Measurements from ENCODE around the gene SPRED2. TPM values are rescaled to one million over a fixed set of nuclear protein-coding genes. Genes with fewer than 3 reads are reported as not detected.

SPRED2 gene
- polyA plus RNA-seq, 2 of the 4 experiments (the other 2 are of a cell fraction): 20.6 to 29.3 TPM

DNA sequence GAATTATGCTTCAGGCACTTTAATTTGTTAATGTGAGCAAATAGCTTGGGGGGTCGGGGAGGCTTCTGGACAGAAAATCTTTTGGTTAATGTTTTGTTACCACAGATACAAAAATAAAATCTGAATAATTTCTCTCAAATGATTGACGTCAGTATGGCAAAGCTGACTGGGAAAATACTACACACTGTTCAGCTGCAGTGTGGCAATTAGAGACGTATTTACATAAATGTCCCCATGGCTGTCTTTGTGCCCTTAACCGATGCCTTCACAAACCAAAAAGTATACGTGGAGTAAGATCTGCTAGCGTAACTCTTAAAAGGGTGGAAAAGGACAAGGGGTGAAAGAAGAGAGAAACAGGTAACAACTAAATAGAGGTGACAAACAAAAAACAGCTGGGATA lies 121.3 kb downstream of the SPRED2 start:
- no peak for ATAC-seq
- Histone ChIP-seq H3K27ac (no peak overlapping the region), H3K4me1 (no peaks in the 10 kb centered on the region), H3K9me3 (no peaks in the 10 kb centered on the region), H3K4me2 (no peak overlapping the region), H3K4me3 (no peak overlapping the region)
- CTCF ChIA-PET: interaction anchor here (0.9 to 1.6 kb wide), 5 partner anchors 10 to 110 kb away, joined by 3 to 4 read pairs (median 4); no protein-coding TSS in a partner anchor
- FAIRE-seq: no peak
- no peak for TF ChIP-seq CHD2 (IDR thresholded peaks at IDR 0.05; ENCODE audit: low read length, partially characterized antibody)
- WGBS (ENCODE audit: missing lambda C conversion rate): 84% methylated on average over 6 of the region's 6 CpGs
- POLR2A ChIA-PET: no interaction called here
- DNase-seq (ENCODE audit: low read depth in 1 of 2, low spot score in 1 of 2): no peak

GRCh38 chr2:65309699-65310098 lies 122.7 kb downstream of the SPRED2 start:
- ChIA-PET POLR2A (no interaction called here), CTCF (interaction anchor here (0.9 to 1.8 kb wide), 7 partner anchors 10 to 264 kb away, joined by 3 to 6 read pairs (median 3); no protein-coding TSS in a partner anchor)
- H3K4me3 ChIP-seq: no peak overlapping the region
- TF ChIP-seq CBX2 (IDR thresholded peaks at IDR 0.05; ENCODE audit: borderline replicate concordance, low read depth): no peak
- no peak for TF ChIP-seq FOXS1 (CRISPR knock-in tag; IDR thresholded peaks at IDR 0.05)
- TF ChIP-seq, protein P1, sequence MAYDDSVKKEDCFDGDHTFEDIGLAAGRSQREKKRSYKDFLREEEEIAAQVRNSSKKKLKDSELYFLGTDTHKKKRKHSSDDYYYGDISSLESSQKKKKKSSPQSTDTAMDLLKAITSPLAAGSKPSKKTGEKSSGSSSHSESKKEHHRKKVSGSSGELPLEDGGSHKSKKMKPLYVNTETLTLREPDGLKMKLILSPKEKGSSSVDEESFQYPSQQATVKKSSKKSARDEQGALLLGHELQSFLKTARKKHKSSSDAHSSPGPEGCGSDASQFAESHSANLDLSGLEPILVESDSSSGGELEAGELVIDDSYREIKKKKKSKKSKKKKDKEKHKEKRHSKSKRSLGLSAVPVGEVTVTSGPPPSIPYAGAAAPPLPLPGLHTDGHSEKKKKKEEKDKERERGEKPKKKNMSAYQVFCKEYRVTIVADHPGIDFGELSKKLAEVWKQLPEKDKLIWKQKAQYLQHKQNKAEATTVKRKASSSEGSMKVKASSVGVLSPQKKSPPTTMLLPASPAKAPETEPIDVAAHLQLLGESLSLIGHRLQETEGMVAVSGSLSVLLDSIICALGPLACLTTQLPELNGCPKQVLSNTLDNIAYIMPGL (CRISPR knock-in tag; IDR thresholded peaks at IDR 0.05; ENCODE audit: borderline replicate concordance): no peak
- TF ChIP-seq E2F6 (IDR thresholded peaks at IDR 0.05; ENCODE audit: borderline replicate concordance, low read depth): no peak
- no peak for TF ChIP-seq CBX8 (IDR thresholded peaks at IDR 0.05)
- TF ChIP-seq, protein P2, sequence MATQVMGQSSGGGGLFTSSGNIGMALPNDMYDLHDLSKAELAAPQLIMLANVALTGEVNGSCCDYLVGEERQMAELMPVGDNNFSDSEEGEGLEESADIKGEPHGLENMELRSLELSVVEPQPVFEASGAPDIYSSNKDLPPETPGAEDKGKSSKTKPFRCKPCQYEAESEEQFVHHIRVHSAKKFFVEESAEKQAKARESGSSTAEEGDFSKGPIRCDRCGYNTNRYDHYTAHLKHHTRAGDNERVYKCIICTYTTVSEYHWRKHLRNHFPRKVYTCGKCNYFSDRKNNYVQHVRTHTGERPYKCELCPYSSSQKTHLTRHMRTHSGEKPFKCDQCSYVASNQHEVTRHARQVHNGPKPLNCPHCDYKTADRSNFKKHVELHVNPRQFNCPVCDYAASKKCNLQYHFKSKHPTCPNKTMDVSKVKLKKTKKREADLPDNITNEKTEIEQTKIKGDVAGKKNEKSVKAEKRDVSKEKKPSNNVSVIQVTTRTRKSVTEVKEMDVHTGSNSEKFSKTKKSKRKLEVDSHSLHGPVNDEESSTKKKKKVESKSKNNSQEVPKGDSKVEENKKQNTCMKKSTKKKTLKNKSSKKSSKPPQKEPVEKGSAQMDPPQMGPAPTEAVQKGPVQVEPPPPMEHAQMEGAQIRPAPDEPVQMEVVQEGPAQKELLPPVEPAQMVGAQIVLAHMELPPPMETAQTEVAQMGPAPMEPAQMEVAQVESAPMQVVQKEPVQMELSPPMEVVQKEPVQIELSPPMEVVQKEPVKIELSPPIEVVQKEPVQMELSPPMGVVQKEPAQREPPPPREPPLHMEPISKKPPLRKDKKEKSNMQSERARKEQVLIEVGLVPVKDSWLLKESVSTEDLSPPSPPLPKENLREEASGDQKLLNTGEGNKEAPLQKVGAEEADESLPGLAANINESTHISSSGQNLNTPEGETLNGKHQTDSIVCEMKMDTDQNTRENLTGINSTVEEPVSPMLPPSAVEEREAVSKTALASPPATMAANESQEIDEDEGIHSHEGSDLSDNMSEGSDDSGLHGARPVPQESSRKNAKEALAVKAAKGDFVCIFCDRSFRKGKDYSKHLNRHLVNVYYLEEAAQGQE (IDR thresholded peaks at IDR 0.05): no peak
- no peak for TF ChIP-seq CEBPB (IDR thresholded peaks at IDR 0.05)
- no peak for TF ChIP-seq ELK1 (IDR thresholded peaks at IDR 0.05; ENCODE audit: low read depth, low read length)
- DNase-seq (ENCODE audit: low read depth in 1 of 2, low spot score in 1 of 2): no peak
- no peaks in the 10 kb centered on the region for H3K9me3 ChIP-seq
- no peak overlapping the region for H3K27ac ChIP-seq
- FAIRE-seq: no peak
- WGBS (ENCODE audit: missing lambda C conversion rate): 79% methylated on average over 8 of the region's 8 CpGs
- H3K4me1 ChIP-seq: no peaks in the 10 kb centered on the region
- H3K4me2 ChIP-seq: no peak overlapping the region
- peak; percentile 44 to 49; a peak in 4 of 6 replicates for ATAC-seq

- no peak for DNase-seq (ENCODE audit: low read depth in 1 of 2, low spot score in 1 of 2)
- CTCF ChIA-PET: no interaction called here
- no peak for TF ChIP-seq ESRRA (IDR thresholded peaks at IDR 0.05; ENCODE audit: borderline replicate concordance, low read length)
- TF ChIP-seq HOXB13 (CRISPR knock-in tag; IDR thresholded peaks at IDR 0.05; ENCODE audit: low read depth): no peak
- no peak for TF ChIP-seq NPAS2 (CRISPR knock-in tag; IDR thresholded peaks at IDR 0.05; ENCODE audit: borderline replicate concordance)
- TF ChIP-seq SMC3 (IDR thresholded peaks at IDR 0.05): no peak
- TF ChIP-seq MYC (IDR thresholded peaks at IDR 0.05; ENCODE audit: borderline replicate concordance, low read length): no peak
- TF ChIP-seq, protein P2 (IDR thresholded peaks at IDR 0.05): no peak
- 70% methylated on average over 2 of the region's 2 CpGs for WGBS (ENCODE audit: missing lambda C conversion rate)
- Histone ChIP-seq H3K9me3 (no peaks in the 10 kb centered on the region), H3K27ac (no peak overlapping the region), H3K4me1 (peaks cover 16% of the 10 kb centered on the region), H3K4me2 (no peak overlapping the region), H3K4me3 (no peak overlapping the region)
- POLR2A ChIA-PET: no interaction called here
- ATAC-seq: no peak
- no peak for FAIRE-seq
Measured at GRCh38 chr2:65305934-65306333, 126.5 kb downstream of the SPRED2 start.
